Stimulated activated CD4-positive, alpha-beta T cell treated with anti-CD3 and anti-CD28 coated beads, Interleukin-15, amount 100 ng/mL, for 24 hours (primary cell): ENCODE data around the gene TMEM141.
A peak's percentile ranks its signal among the peaks of the same experiment; 100 is the strongest.
"Not testable (repeated sequence)": the region's sequence is repeated elsewhere in the genome, so short reads cannot be mapped to it uniquely, and the experiment has no call there.

ENCODE experiments used
- DNase-seq: peaks from one replicate; pipeline ENCODE4 v3.0.0-alpha.2; 2020

Gene TMEM141

GRCh38 chr9:136835932-136836904, 45.1 kb downstream of the TMEM141 start:
- no peak for DNase-seq

- DNase-seq: no peak
Measured at GRCh38 chr9:136837146-136837855, 46.2 kb downstream of the TMEM141 start.

GRCh38 chr9:136837856-136838277, 46.7 kb downstream of the TMEM141 start:
- not testable (repeated sequence) for DNase-seq

GRCh38 chr9:136838314-136839228, 47.4 kb downstream of the TMEM141 start:
- DNase-seq: no peak

- no peak for DNase-seq
Measured at GRCh38 chr9:136839229-136840139, 48.3 kb downstream of the TMEM141 start.

GRCh38 chr9:136840140-136840876, 49.2 kb downstream of the TMEM141 start:
- no peak for DNase-seq

GRCh38 chr9:136840877-136841645, 49.9 kb downstream of the TMEM141 start:
- DNase-seq: no peak

- DNase-seq: not testable (repeated sequence)
Measured at GRCh38 chr9:136841646-136842379, 50.7 kb downstream of the TMEM141 start.

GRCh38 chr9:136842380-136842948, 51.3 kb downstream of the TMEM141 start, which contains the start of gene AJM1:
AJM1 (plus strand) TSS chr9:136842478; CDS start chr9:136844415, 1,937 bp downstream.
- DNase-seq: peak; percentile 87
